ENCODE measurements around the gene SZRD1.

Gene SZRD1

GRCh38 chr1:16442265-16442664 lies 75.2 kb downstream of the SZRD1 start:
- DNase-seq = no peak

DNA sequence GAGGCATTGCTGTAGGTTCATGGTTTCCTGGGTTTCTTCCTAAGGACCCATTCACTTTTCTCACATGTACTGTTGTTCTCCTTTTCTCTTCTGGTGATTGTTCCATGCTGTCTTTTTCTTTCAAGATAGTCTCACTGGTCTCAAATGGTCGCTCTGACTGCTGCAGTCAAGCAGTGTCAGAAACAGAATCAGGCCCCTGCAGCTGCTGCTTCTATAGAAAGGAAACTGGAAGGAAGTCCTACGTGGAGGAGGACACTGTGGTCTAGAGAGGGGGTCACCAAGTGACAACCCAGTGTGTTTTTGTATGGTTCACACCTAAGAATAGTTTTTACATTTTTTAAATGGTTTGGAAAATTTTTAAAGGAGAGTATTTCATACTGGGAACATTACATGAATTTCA lies 75.9 kb downstream of the SZRD1 start:
- DNase-seq = no peak

DNA sequence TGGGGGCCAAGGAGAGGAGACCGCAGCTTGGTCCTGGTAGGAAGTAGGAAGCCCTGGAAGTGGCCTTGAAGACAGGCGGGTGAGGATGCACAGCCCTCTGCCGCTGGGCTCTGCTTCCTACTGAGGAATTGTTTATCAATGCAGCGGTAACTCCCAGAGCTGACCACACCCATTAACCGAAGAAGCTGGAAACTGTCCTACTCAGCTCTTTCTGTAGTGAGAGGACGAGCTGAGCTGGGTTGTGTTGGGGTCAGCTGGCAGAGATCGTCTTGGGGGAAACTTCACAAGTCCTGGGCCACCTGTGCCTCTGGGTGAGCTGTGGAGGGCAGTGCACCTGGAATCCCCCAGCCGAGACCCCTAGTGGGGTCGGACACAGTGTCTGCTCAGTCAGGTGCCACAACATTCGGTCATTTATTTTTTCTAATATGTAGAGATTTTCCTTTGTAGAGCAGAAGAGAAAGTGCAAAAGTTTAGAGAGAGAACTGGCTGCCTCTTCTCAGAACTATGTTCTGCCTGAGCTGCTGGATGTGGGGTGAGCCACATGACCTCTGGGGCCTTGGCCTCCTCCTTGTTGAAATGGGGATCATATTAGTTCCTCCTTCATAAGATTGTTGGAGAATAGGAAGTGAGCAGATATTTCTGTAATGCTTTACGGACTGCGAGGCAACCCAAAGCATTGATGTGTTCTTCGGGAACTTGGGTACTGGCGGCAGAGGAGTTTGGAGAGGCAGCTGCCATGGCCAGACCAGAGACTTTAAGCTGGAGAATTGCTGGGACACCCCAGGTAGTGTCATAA lies 77.1 kb downstream of the SZRD1 start:
- DNase-seq = no peak

- DNase-seq = no peak
Observed at GRCh38 chr1:16445052-16445451, 78.0 kb downstream of the SZRD1 start.

GRCh38 chr1:16446116-16446515 lies 79.1 kb downstream of the SZRD1 start:
- DNase-seq = no peak

DNA sequence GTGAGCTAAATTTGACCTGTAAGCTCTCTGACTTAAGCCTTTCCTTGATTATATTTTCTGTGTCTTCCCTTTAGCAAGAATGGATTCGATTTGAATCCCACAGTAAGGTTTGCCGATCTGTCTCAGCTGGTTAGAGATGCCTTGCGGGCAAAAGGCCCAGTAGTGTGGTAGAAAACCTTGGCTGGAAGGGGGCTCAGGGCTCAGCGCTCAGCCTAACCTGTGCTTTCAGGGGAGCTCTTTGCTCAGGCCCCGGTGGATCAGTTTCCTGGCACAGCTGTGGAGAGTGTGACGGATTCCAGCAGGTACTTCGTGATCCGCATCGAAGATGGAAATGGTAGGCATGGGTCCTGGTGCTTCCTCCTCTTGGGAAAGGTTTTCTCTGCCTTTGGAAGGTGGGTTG lies 80.6 kb downstream of the SZRD1 start:
- DNase-seq = no peak

Data from NCI-H2227 treated with DMSO at 0.1 percent for 48 hours (cell line).